Central memory CD8-positive, alpha-beta T cell (primary cell): ENCODE data around the gene EVA1C.
"Not testable (repeated sequence)": the region's sequence is repeated elsewhere in the genome, so short reads cannot be mapped to it uniquely, and the experiment has no call there.

Experiments used
- ATAC-seq: fragments of 150-1000 bp; cut with Tn5 transposase; replicated peaks from 2 replicates; pipeline ENCODE4 v1.10.0; 2022; ENCODE audit warnings: mild to moderate bottlenecking, moderate FRiP score, moderate number of reproducible peaks; ENCODE audit not compliant: poor library complexity, severe bottlenecking; ENCODE audit errors: extremely low read depth
- DNase-seq, 2 donors: peaks; one replicate each; pipeline ENCODE4 v3.0.0; 2021; ENCODE audit warnings: low spot score in 2 of 2
- H3K27ac Mint-ChIP-seq: one replicate; pipeline ENCODE4 v1.8.0; 2022; ENCODE audit warnings: low read depth, mild to moderate bottlenecking, moderate library complexity, mixed read lengths
- H3K27me3 Mint-ChIP-seq: one replicate; pipeline ENCODE4 v1.8.0; 2022; ENCODE audit warnings: mixed read lengths
- H3K36me3 Mint-ChIP-seq: one replicate; pipeline ENCODE4 v1.8.0; 2022; ENCODE audit warnings: mild to moderate bottlenecking, moderate library complexity, mixed read lengths; ENCODE audit not compliant: insufficient read depth
- H3K4me1 Mint-ChIP-seq: one replicate; pipeline ENCODE4 v1.8.0; 2022; ENCODE audit warnings: mixed read lengths
- H3K4me3 Mint-ChIP-seq: one replicate; pipeline ENCODE4 v1.8.0; 2022; ENCODE audit warnings: mild to moderate bottlenecking, moderate library complexity, mixed read lengths
- H3K9me3 Mint-ChIP-seq: one replicate; pipeline ENCODE4 v1.8.0; 2022; ENCODE audit warnings: mixed read lengths

The EVA1C gene

DNA sequence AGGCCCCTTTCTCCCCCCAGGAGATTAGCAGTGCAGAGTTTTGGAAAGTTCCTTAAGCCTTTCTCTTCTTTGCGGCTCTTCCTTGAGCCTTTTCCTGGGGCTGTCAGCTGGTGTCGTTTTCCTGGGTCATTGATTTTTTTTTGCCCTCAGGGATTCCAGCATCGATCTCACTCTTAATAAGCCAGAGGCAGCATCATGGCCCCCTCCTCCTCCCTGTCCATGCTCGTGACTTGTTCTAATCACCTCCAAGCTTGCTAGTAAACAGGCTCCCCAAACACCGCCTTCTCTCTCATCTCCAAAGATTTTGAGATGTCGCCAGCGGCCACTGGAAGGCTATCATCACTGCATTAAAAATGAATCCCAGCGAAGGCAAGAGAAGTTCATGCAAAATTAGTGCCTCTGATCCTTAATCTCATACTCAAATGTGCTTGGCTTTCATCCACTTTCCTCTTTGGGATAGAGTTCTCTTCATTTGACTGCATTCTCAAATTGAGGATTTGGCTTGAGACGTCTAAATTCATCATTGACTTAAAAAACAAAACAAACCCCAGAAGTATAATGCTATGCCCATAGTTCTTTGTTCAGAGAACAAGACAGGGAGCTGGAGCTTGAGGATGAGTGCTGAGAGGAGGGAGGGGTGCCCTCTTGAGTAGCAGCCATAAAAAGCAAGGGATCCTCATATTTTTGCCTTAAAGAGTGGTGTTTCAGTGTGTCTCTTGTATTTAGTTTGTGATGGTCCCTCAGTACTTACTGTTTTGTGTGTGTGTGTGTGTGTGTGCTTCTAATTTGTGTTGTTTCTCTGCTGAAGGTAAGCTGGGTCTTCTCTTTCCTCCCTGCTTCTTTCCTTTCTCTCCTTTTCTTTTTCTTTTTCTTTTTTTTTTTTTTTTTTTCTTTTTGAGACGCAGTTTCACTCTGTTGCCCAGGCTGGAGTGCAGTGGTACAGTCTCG lies 3.2 kb downstream of the EVA1C start:
- Mint-ChIP-seq H3K36me3 (peaks cover 18% of the 10 kb centered on the region), H3K4me1 (peaks cover 55% of the 10 kb centered on the region), H3K27me3 (no peaks in the 10 kb centered on the region), H3K9me3 (no peaks in the 10 kb centered on the region), H3K4me3 (no peak overlapping the region), H3K27ac (no peak overlapping the region)
- DNase-seq: no peak
- ATAC-seq: no peak

DNA sequence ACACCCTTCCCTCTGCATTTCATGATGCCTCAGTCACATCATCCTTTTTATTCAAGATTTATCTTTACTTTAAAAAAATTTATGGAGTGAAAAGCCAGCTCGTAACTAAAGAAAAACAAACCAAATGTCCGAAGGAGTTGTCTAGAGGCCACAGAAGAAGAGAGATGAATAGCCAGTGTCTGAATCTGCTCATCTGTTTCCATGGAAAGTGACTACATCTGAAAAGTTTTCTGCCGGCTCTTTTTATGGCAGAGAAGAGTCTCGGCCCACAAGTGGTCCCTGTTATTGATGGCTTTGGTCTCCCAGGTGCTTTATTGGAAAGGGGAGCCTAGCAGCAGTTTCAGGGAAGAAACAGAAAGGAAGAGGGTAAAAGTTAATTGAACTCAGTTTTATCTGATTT lies 5.6 kb downstream of the EVA1C start:
- H3K36me3 Mint-ChIP-seq: peaks cover 16% of the 10 kb centered on the region
- no peak overlapping the region for H3K4me3 Mint-ChIP-seq
- peaks cover 5% of the 10 kb centered on the region for H3K9me3 Mint-ChIP-seq
- no peak overlapping the region for H3K27ac Mint-ChIP-seq
- ATAC-seq (no peak), DNase-seq (no peak)
- H3K27me3 Mint-ChIP-seq: no peaks in the 10 kb centered on the region
- peaks cover 43% of the 10 kb centered on the region for H3K4me1 Mint-ChIP-seq

- H3K4me1 Mint-ChIP-seq: peaks cover 7% of the 10 kb centered on the region
- no peak for ATAC-seq
- DNase-seq: no peak
- H3K27me3 Mint-ChIP-seq: no peaks in the 10 kb centered on the region
- peaks cover 10% of the 10 kb centered on the region for H3K36me3 Mint-ChIP-seq
- H3K4me3 Mint-ChIP-seq: no peak overlapping the region
- peaks cover 5% of the 10 kb centered on the region for H3K9me3 Mint-ChIP-seq
- no peak overlapping the region for H3K27ac Mint-ChIP-seq
These were observed 9.6 kb downstream of the EVA1C start for GRCh38 chr21:32422064-32422463.

DNA sequence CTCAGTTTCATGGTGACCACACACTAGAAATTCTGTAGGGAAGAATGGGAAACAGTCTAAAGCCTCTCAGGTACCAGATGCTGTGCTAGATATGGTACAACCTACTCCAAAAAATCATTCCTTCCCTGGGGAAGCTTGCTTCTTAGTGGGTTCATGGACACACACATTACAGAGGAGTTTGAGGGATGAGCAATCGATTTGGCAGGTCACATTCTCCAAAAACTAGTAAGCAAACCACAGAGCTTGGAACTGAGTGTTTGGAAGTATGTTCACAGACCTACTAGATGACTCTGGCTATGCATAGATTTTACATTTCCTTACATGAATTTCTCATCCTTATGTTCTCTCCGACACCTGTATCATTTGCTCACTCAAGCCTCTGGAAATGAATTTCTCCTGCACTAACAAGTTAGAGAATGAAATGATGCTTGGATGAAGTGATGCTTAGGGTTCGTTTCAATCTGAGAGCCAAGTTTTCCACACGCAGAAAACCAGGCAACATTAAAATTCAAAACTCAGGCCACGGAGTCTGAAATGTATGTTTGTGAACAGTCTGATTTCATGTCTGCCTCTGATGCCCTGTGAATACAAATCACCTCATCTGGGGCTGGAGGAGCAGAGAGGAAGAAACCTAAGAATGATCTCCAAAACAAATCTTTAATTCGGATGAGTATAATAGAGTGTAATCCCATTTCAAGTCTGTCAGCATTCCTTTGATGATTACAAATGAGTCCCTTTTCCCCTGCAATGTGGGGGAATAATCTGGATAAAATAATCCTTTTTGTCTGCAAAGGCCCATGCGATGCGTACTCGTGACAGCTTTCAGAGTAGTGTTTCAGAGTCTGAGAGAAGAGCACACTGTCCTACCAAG lies 11.0 kb downstream of the EVA1C start:
- H3K4me1 Mint-ChIP-seq: peaks cover 6% of the 10 kb centered on the region
- H3K4me3 Mint-ChIP-seq: no peak overlapping the region
- no peak for DNase-seq

GRCh38 chr21:32424191-32424535 lies 11.7 kb downstream of the EVA1C start:
- DNase-seq: no peak
- H3K27ac Mint-ChIP-seq: no peak overlapping the region
- peaks cover 5% of the 10 kb centered on the region for H3K9me3 Mint-ChIP-seq
- no peaks in the 10 kb centered on the region for H3K27me3 Mint-ChIP-seq
- no peak for ATAC-seq
- H3K36me3 Mint-ChIP-seq: peaks cover 10% of the 10 kb centered on the region
- peaks cover 6% of the 10 kb centered on the region for H3K4me1 Mint-ChIP-seq
- no peak overlapping the region for H3K4me3 Mint-ChIP-seq

More for the DNA sequence above, 11.0 kb downstream of the EVA1C start:
- Mint-ChIP-seq H3K27me3 (no peaks in the 10 kb centered on the region), H3K27ac (no peak overlapping the region), H3K9me3 (peaks cover 5% of the 10 kb centered on the region), H3K36me3 (peaks cover 10% of the 10 kb centered on the region)
- no peak for ATAC-seq

DNA sequence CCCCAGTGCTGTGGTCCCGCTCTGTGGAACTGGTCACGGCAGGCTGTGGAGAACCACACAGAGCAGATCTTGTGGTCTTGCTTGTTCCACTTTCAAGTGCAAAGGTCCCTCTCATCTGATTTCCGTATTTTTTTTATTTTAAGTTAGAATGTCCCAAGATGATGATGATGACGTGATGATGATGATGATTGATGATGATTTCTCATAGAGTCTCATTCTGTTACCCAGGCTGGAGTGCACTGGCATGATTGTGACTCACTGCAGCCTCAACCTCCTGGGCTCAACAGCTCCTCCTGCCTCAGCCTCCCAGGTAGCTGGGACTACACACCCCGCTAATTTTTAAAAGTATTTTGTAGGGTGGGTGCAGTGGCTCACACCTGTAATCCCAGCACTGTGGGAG lies 12.2 kb downstream of the EVA1C start:
- ATAC-seq (no peak), DNase-seq (no peak)
- Mint-ChIP-seq H3K27me3 (no peaks in the 10 kb centered on the region), H3K4me1 (peaks cover 6% of the 10 kb centered on the region), H3K9me3 (peaks cover 5% of the 10 kb centered on the region), H3K27ac (no peak overlapping the region), H3K4me3 (no peak overlapping the region), H3K36me3 (peaks cover 6% of the 10 kb centered on the region)

DNA sequence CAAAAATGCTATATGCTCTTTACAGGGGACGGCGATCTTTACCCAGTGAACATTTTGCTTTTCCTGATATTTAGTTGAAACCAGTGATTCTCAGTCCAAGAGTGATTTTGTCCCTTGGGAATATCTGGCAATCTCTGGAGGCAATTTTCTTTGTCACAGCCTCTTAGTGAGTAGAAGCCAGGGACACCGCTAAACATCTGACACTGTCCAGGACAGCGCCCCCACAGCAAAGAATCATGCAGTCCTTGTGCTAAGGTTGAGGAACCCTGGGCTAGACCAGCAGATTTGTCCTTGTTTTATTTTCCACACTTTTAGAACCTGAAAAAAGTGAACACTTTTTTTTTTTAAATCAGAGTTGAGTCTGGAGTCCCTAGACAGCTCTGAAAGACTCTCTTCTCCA lies 13.1 kb downstream of the EVA1C start:
- Mint-ChIP-seq H3K27ac (no peak overlapping the region), H3K36me3 (peaks cover 6% of the 10 kb centered on the region), H3K9me3 (peaks cover 5% of the 10 kb centered on the region), H3K27me3 (no peaks in the 10 kb centered on the region), H3K4me3 (no peak overlapping the region), H3K4me1 (peaks cover 6% of the 10 kb centered on the region)
- no peak for DNase-seq
- ATAC-seq: no peak

GRCh38 chr21:32426066-32426465 lies 13.6 kb downstream of the EVA1C start:
- ATAC-seq (no peak), DNase-seq (no peak)
- Mint-ChIP-seq H3K9me3 (peaks cover 5% of the 10 kb centered on the region), H3K4me1 (peaks cover 6% of the 10 kb centered on the region), H3K27me3 (no peaks in the 10 kb centered on the region), H3K27ac (no peak overlapping the region), H3K36me3 (peaks cover 6% of the 10 kb centered on the region), H3K4me3 (no peak overlapping the region)

GRCh38 chr21:32426592-32427051 lies 14.1 kb downstream of the EVA1C start:
- Mint-ChIP-seq H3K9me3 (peaks cover 5% of the 10 kb centered on the region), H3K36me3 (peaks cover 6% of the 10 kb centered on the region), H3K4me3 (no peak overlapping the region), H3K27ac (no peak overlapping the region), H3K27me3 (no peaks in the 10 kb centered on the region), H3K4me1 (peaks cover 6% of the 10 kb centered on the region)
- no peak for DNase-seq
- no peak for ATAC-seq

DNA sequence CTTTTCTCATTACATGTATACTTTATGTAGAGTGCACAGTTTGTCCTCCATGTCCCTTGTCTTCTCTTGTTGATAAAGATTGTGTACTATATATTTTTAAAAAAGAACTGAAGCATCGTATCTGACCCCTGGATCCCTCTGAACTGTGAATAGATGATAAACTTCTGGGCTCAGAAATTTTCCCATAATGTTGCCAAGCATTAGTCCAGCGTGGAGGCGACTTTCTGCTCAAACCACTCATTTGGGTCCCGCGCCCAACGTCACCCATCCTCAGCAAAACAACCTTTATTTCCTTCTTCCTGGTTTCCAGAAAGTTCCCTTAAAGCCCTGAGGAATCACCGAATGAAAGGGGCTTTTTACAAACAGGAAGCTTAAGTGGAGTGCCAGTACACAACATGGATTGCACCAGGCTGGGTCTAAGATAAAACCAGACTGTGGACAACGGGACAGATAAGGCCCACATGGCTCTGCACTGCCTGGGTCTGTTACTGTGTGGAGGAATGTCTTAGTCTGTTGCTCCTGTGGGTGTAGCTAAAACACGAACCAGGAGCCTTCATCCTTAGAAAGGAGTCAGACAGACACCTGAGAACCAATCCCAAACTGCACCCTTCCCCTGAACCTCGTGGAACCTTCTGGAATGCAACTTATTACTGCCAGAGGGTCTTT lies 15.6 kb downstream of the EVA1C start:
- DNase-seq (no peak), ATAC-seq (no peak)
- Mint-ChIP-seq H3K4me3 (no peak overlapping the region), H3K4me1 (peaks cover 14% of the 10 kb centered on the region), H3K27me3 (no peaks in the 10 kb centered on the region), H3K9me3 (no peaks in the 10 kb centered on the region), H3K36me3 (peaks cover 4% of the 10 kb centered on the region), H3K27ac (no peak overlapping the region)

- not testable (repeated sequence) for DNase-seq, H3K36me3 Mint-ChIP-seq, ATAC-seq, H3K4me3 Mint-ChIP-seq, H3K27ac Mint-ChIP-seq, H3K27me3 Mint-ChIP-seq, H3K9me3 Mint-ChIP-seq
- peaks cover 38% of the 10 kb centered on the region for H3K4me1 Mint-ChIP-seq
These were observed 20.6 kb downstream of the EVA1C start for GRCh38 chr21:32432982-32433660.

- DNase-seq (no peak), ATAC-seq (no peak)
- Mint-ChIP-seq H3K4me1 (peaks cover 32% of the 10 kb centered on the region), H3K9me3 (no peaks in the 10 kb centered on the region), H3K27ac (no peak overlapping the region), H3K27me3 (no peaks in the 10 kb centered on the region), H3K36me3 (no peaks in the 10 kb centered on the region), H3K4me3 (no peak overlapping the region)
These were observed 25.2 kb downstream of the EVA1C start for GRCh38 chr21:32437729-32438128.
